ENCODE results near the gene TRIM74.
"Not testable (repeated sequence)": the region's sequence is repeated elsewhere in the genome, so short reads cannot be mapped to it uniquely, and the experiment has no call there.

- TF ChIP-seq CTCF, POLR2A (IDR thresholded peaks at IDR 0.05): not testable (repeated sequence)
Measured at GRCh38 chr7:72942956-72943355, 26.3 kb downstream of the TRIM74 start.

Data from adrenal gland (tissue), 5 donors.